HG02571 (cell line): ENCODE data around the gene TEDC1.

Source experiments
- ATAC-seq: cut with Tn5 transposase; IDR thresholded peaks from one replicate; pipeline ENCODE4 v1.9.1; 2021; ENCODE audit warnings: mild to moderate bottlenecking, moderate library complexity; ENCODE audit not compliant: unreplicated experiment

Gene TEDC1

GRCh38 chr14:105517096-105517495, 26.1 kb downstream of the TEDC1 start:
- ATAC-seq = no peak

GRCh38 chr14:105519946-105520698, 29.1 kb downstream of the TEDC1 start:
- no peak for ATAC-seq

GRCh38 chr14:105525326-105525725, 34.3 kb downstream of the TEDC1 start:
- ATAC-seq = no peak

- ATAC-seq = no peak
Observed at GRCh38 chr14:105525861-105526775, 35.1 kb downstream of the TEDC1 start, which contains the start of gene TMEM121. Gene TMEM121, plus strand, starts transcription at chr14:105526583. Its CDS starts 2,252 bp downstream, at chr14:105528835.

- no peak for ATAC-seq
Observed at GRCh38 chr14:105526776-105527380, 35.8 kb downstream of the TEDC1 start.

- no peak for ATAC-seq
Observed at GRCh38 chr14:105527381-105527825, 36.4 kb downstream of the TEDC1 start.

GRCh38 chr14:105527826-105528585, 37.0 kb downstream of the TEDC1 start:
- no peak for ATAC-seq

GRCh38 chr14:105528586-105529318, 37.7 kb downstream of the TEDC1 start:
- ATAC-seq = no peak

GRCh38 chr14:105529319-105529568, 38.2 kb downstream of the TEDC1 start:
- ATAC-seq = no peak

GRCh38 chr14:105529569-105530284, 38.7 kb downstream of the TEDC1 start:
- no peak for ATAC-seq

GRCh38 chr14:105530285-105531087, 39.4 kb downstream of the TEDC1 start:
- ATAC-seq = no peak

GRCh38 chr14:105531088-105531893, 40.2 kb downstream of the TEDC1 start:
- ATAC-seq = no peak

GRCh38 chr14:105531894-105532623, 41.0 kb downstream of the TEDC1 start:
- no peak for ATAC-seq

GRCh38 chr14:105532735-105533141, 41.7 kb downstream of the TEDC1 start:
- no peak for ATAC-seq

- no peak for ATAC-seq
Observed at GRCh38 chr14:105533391-105533790, 42.3 kb downstream of the TEDC1 start.

GRCh38 chr14:105533811-105534498, 42.9 kb downstream of the TEDC1 start:
- no peak for ATAC-seq

- no peak for ATAC-seq
Observed at GRCh38 chr14:105534586-105534985, 43.5 kb downstream of the TEDC1 start.
